ENCODE measurements around the gene TBC1D24.
"Not testable (repeated sequence)": the region's sequence is repeated elsewhere in the genome, so short reads cannot be mapped to it uniquely, and the experiment has no call there.

The TBC1D24 gene

GRCh38 chr16:2532494-2533141, 57.7 kb downstream of the TBC1D24 start:
- no peak for DNase-seq (ENCODE audit: low spot score)

GRCh38 chr16:2533142-2533755, 58.3 kb downstream of the TBC1D24 start:
- DNase-seq (ENCODE audit: low spot score), result not testable (repeated sequence)

- DNase-seq (ENCODE audit: low spot score), result no peak
Observed at GRCh38 chr16:2533912-2534311, 59.0 kb downstream of the TBC1D24 start.

GRCh38 chr16:2534335-2534734, 59.4 kb downstream of the TBC1D24 start:
- not testable (repeated sequence) for DNase-seq (ENCODE audit: low spot score)

- DNase-seq (ENCODE audit: low spot score), result peak; percentile 44
Observed at GRCh38 chr16:2535625-2536013, 60.7 kb downstream of the TBC1D24 start.

- peak; percentile 95 for DNase-seq (ENCODE audit: low spot score)
Observed at GRCh38 chr16:2537451-2538379, 62.8 kb downstream of the TBC1D24 start, which contains the start of gene PDPK1. Gene PDPK1 (plus strand): TSS chr16:2538021. CDS start chr16:2538113, 92 bp downstream.

GRCh38 chr16:2539192-2539844, 64.4 kb downstream of the TBC1D24 start:
- not testable (repeated sequence) for DNase-seq (ENCODE audit: low spot score)

- DNase-seq (ENCODE audit: low spot score), result peak; percentile 60
Observed at GRCh38 chr16:2539845-2540458, 65.0 kb downstream of the TBC1D24 start.

GRCh38 chr16:2540912-2541311, 66.0 kb downstream of the TBC1D24 start:
- not testable (repeated sequence) for DNase-seq (ENCODE audit: low spot score)

- DNase-seq (ENCODE audit: low spot score), result not testable (repeated sequence)
Observed at GRCh38 chr16:2541409-2541808, 66.5 kb downstream of the TBC1D24 start.

GRCh38 chr16:2543771-2544170, 68.8 kb downstream of the TBC1D24 start:
- DNase-seq (ENCODE audit: low spot score), result not testable (repeated sequence)

GRCh38 chr16:2550283-2550878, 75.5 kb downstream of the TBC1D24 start:
- not testable (repeated sequence) for DNase-seq (ENCODE audit: low spot score)

GRCh38 chr16:2551420-2551889, 76.5 kb downstream of the TBC1D24 start:
- peak; percentile 54 for DNase-seq (ENCODE audit: low spot score)

- not testable (repeated sequence) for DNase-seq (ENCODE audit: low spot score)
Observed at GRCh38 chr16:2554709-2555425, 79.9 kb downstream of the TBC1D24 start.

All from ecto neural progenitor cell (in vitro differentiated cells).